SIG-M5 treated with dmso at 0.1 percent for 504 hours (cell line): ENCODE measurements around the gene RYR1.
"Not testable (repeated sequence)": the region's sequence is repeated elsewhere in the genome, so short reads cannot be mapped to it uniquely, and the experiment has no call there.

ENCODE experiments used
- DNase-seq: peaks from one replicate; lab custom pipeline; 2025; ENCODE audit not compliant: unreplicated experiment; lab: John Stamatoyannopoulos, UW

RYR1 gene

GRCh38 chr19:38425810-38426466 lies 7.6 kb upstream of the RYR1 start, which contains the start of gene RASGRP4:
RASGRP4 (minus strand) TSS chr19:38426219; CDS start chr19:38426091, 128 bp downstream.
- peak; percentile 62 for DNase-seq

GRCh38 chr19:38427035-38427677 lies 6.3 kb upstream of the RYR1 start:
- DNase-seq: not testable (repeated sequence)

DNA sequence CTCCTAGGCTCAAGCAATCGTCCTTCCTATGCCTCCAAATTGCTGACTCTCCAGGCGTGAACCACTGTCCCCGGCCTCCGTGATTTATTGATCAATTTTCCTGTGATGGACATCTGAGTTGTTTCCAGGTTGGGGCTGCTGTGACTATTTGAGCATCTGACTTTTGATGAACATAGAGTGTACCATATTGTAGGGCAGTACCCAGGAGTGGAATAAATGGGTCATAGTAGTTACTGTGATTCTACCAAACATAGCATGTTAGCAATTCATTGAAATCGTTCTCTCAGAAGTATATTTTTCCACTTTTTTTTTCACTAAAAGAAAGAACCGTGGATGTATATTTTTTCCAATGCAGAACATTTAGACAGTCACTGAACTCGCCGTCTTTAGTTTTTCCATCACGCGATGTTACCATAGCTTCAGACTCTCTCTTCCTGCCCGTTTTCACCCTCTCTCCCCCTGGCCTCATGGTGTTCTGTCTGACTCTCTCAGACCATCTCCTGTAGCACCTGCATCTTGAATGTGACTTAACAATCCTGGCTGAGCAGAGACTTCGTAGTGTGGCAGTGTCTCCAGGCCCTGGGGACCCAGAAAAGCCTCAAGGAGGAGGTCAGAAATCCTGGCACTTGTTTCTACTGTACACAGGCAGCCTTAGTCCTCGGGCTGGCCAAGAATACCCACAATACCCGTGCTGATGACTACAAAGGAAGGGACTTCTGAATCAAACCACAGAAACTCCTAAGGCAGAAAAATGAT lies 4.3 kb upstream of the RYR1 start:
- no peak for DNase-seq

- DNase-seq: no peak
These were observed 3.7 kb upstream of the RYR1 start for GRCh38 chr19:38429811-38430156.

- DNase-seq: no peak
These were observed 2.6 kb upstream of the RYR1 start for GRCh38 chr19:38430931-38431330.

DNA sequence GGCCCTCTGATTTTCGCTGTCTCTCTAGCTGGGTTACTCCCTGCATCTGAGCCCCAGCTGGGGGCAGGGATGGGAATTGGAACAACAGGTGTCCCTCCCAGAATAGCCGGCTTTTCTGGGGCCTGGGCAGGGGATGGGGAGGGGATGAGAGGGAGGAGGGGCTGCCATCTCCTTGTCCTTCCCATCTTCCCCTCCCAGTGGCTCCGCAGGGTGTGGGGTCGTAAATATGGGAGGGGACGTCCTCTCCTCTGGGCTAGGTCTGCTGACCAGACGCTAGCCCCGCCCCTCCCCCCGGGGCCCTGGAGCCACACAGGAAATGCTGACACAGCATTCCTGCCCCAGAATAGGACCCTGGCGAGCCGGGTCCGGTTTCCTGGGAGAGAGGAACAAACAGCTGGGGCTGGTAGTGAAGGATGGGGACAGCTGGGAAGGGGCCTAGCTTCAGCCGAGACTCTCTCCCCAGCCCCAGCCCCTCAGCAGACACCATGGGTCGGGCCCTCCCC lies 1.1 kb downstream of the RYR1 start:
- no peak for DNase-seq

DNA sequence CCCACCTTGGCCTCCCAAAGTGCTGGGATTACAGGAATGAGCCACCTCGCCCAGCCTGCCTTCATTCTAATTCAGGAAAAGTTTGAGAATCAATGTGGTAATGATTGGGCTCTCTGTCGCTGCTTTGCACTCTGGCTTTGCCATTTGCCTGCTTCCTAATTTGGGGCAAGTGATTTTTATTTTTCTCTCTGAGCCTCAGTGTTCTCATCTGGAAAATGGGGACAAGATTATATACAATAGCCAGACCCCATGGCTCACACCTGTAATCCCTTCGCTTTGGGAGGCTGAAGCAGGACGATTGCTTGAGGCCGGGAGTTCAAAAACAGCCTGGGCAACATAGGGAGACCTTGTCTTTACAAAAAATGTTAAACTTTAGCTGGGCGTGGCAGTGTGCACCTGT lies 3.8 kb downstream of the RYR1 start:
- no peak for DNase-seq

- DNase-seq: no peak
These were observed 4.4 kb downstream of the RYR1 start for GRCh38 chr19:38437917-38438316.

GRCh38 chr19:38440592-38440991 lies 7.1 kb downstream of the RYR1 start:
- no peak for DNase-seq

GRCh38 chr19:38441657-38442348 lies 8.3 kb downstream of the RYR1 start:
- no peak for DNase-seq

DNA sequence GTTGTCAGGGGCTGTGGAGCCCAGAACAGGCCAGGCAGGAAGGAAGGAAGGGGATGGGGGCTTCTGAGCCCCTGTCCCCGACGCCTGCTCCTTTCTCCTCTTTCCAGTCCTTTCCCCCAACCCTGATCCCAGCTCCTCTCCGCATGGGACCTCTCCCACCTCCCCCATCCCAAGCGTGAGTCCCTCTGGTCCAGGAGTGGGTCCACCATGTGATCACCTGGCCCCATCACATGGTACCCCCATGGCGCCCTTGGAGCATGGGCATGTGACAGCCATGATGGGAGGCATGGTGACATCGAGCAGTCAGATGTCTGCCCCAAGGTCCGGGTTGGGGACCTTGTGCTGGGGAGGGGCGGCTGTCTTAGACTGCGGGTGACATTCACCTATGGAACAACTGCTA lies 9.2 kb downstream of the RYR1 start:
- DNase-seq: no peak

- no peak for DNase-seq
These were observed 10.0 kb downstream of the RYR1 start for GRCh38 chr19:38443458-38443999.

GRCh38 chr19:38444026-38444425 lies 10.5 kb downstream of the RYR1 start:
- DNase-seq: no peak

DNA sequence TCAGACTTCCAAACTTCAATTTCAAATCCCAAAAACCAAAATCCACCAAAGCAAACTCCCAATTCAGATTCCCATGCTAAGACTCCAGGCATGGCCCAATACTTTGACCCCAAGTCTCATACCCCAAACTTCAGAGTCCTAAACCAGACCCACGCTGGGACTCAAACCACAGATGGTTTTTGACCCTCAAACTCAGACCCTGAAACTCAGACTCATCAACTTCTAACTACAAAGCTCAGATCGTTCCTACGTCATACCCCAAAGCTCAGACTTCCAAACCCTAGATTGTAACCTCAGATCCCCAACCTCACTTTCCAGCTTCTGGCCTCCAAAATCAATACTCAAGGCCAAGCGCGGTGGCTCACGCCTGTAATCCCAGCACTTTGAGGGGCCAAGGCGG lies 11.9 kb downstream of the RYR1 start:
- no peak for DNase-seq

- DNase-seq: no peak
These were observed 14.7 kb downstream of the RYR1 start for GRCh38 chr19:38448225-38448624.

DNA sequence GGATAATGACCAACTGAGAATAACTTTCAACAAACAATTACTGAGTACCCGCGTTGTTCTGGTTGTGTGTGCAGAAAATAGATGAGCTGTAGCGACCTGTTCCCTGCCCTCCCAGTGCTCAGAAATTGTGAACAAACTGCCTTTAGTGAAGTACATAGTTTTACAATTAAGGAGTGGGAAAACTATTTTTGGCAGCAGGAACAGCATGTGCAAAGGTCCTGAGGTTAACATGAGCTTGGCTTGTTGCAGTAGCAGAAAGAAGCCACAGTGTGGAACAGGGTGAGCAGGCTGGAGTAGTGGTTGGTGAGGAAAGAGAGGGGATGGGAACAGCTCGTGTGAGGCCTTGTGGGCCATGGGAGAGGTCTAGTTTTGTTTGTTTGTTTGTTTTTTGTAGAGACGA lies 16.0 kb downstream of the RYR1 start:
- no peak for DNase-seq

- DNase-seq: no peak
These were observed 17.5 kb downstream of the RYR1 start for GRCh38 chr19:38451036-38451435.

GRCh38 chr19:38451629-38452028 lies 18.1 kb downstream of the RYR1 start:
- no peak for DNase-seq

DNA sequence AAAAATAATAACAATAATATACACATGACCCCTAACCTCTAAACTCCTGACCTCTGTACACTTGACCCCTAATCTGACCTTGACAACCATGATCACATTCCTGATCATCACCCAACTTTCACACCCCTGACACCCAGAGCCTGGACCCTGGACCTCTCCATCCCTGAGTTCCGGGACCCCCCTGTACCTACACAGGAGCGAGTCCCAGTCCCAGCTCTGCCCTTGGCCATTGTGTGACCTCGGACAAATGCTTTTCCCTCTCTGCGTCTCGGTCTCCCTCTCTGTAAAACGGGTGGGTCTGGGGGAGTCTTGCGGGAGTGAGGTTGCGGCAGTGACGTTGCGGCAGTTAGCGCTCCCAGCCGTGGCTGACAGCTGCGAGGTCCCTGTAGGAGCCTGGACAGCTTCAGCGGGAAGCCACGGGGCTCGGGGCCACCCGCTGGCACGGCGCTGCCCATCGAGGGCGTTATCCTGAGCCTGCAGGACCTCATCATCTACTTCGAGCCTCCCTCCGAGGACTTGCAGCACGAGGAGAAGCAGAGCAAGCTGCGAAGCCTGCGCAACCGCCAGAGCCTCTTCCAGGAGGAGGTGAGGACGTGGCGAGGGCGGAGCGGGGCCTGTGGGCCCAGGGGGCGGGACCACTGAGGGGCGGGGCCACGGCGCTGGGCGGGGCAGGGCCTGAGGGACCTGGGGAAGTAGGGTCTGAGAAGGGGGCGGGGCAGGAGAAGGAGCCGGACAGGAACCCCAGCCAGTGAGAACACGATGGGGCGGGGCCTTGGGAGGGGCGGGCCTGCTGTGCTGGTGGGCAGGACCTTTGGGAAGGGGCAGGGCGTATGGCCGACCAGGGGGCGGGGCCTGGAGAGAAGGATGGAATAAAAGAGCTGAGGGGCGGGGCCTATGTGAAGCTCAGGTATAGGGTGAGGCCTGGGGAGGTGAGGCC lies 19.2 kb downstream of the RYR1 start:
- DNase-seq: no peak

GRCh38 chr19:38453596-38453995 lies 20.1 kb downstream of the RYR1 start:
- DNase-seq: no peak
